Ovary (tissue), 3 donors: Measurements from ENCODE around the gene SGPL1.

Source experiments
- EP300 ChIP-seq: sonication (generic); formaldehyde crosslinking; IDR thresholded peaks from one replicate; pipeline ENCODE4 v1.6.1; 2017; ENCODE audit warnings: antibody characterized with exemption
- POLR2A ChIP-seq: fragments of 450-650 bp; IDR thresholded peaks from one replicate; pipeline ENCODE4 v1.6.1; 2017; ENCODE audit warnings: antibody characterized with exemption, mild to moderate bottlenecking, moderate library complexity
- TF ChIP-seq, protein P1 (sequence below), 3 donors: fragments of 450-650 bp in 2 of 3; fragments of 200-600 bp in 1 of 3; IDR thresholded peaks; one replicate each; pipeline versions ENCODE4 v1.5.1 to v1.8.0; 2016 to 2022; ENCODE audit warnings: antibody characterized with exemption in 3 of 3, mild to moderate bottlenecking in 1 of 3
- donor health status: DM: no; HTN: no; CAD: no.

DNA sequence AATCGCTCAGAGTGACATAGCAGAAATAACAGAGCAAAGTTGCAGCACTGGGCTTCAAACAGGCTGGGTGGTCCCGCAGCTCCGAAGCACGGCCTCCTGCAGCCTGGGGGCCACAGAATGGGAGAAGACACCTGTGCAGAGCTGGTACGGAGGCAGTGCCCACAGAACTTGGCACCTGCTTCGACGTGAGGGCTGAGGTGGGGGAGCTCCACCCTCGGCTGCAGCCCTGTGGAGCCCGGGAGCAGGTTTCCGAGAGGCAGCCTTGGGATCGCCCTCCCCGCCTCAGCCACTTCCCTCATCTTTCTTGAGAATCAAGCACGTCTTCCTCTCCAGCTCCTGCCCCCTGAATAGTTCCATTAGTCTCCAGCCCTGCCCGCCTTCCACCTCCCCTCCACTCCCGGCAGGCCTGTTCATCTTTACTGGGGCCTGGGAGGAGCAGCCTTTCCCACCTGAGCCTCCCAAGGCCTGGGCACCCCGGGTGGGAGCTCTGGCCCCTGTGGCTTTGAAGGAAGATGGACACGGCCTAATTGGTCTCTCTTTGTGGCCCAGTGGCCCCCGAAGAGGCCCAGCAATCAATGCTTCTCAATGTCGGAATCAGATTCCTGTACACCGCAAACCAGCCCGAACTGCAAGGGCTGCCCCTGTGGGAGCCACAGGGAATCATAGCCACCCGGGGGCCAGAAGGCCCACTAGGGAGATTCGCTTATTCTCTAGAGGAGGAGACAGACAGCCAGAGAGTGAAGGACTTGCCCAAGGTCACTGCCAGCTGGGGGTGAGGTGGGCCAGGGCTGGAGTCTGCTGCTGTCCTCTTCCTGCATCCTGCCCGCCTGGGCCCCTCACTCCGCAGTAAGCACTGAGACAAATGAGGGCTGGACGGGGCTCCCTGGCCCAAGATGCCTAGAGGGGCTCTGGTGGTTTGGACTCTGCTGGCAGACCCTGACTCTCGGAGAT, 89.6 kb downstream of the SGPL1 start:
- TF ChIP-seq, protein P1, sequence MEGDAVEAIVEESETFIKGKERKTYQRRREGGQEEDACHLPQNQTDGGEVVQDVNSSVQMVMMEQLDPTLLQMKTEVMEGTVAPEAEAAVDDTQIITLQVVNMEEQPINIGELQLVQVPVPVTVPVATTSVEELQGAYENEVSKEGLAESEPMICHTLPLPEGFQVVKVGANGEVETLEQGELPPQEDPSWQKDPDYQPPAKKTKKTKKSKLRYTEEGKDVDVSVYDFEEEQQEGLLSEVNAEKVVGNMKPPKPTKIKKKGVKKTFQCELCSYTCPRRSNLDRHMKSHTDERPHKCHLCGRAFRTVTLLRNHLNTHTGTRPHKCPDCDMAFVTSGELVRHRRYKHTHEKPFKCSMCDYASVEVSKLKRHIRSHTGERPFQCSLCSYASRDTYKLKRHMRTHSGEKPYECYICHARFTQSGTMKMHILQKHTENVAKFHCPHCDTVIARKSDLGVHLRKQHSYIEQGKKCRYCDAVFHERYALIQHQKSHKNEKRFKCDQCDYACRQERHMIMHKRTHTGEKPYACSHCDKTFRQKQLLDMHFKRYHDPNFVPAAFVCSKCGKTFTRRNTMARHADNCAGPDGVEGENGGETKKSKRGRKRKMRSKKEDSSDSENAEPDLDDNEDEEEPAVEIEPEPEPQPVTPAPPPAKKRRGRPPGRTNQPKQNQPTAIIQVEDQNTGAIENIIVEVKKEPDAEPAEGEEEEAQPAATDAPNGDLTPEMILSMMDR (IDR thresholded peaks at IDR 0.05): no peak
- TF ChIP-seq EP300 (no peak), POLR2A (no peak)
